Neural cell (in vitro differentiated cells): ENCODE data around the gene RNF144A. TPM values are rescaled to one million over a fixed set of nuclear protein-coding genes. Genes with fewer than 3 reads are reported as not detected.

Source experiments
- H2AFZ ChIP-seq: fragments of 200-600, 300-800 bp; sonication (generic), shearing (Covaris generic); 2 replicates; pipeline ENCODE4 v1.6.0; 2014; ENCODE audit warnings: low read depth, mild to moderate bottlenecking, antibody characterized with exemption, low read length, moderate library complexity
- H3F3A ChIP-seq: fragments of 200-600 bp; shearing (Covaris generic); 2 replicates; pipeline ENCODE4 v1.6.1; 2016; ENCODE audit warnings: mild to moderate bottlenecking, moderate library complexity, mixed read lengths, antibody characterized with exemption, low read length; ENCODE audit not compliant: insufficient read depth, poor library complexity, severe bottlenecking
- H3K27ac ChIP-seq: fragments of 200-600, 300-800 bp; sonication (generic), shearing (Covaris generic); 2 replicates; pipeline ENCODE4 v1.5.1; 2014; ENCODE audit warnings: mild to moderate bottlenecking, low read length, moderate library complexity
- H3K27me3 ChIP-seq: fragments of 300-800, 200-600 bp; sonication (generic), shearing (Covaris generic); 2 replicates; pipeline ENCODE4 v1.6.0; 2014; ENCODE audit warnings: mild to moderate bottlenecking, low read depth, low read length, moderate library complexity; ENCODE audit not compliant: insufficient read depth
- H3K36me3 ChIP-seq: fragments of 300-800, 200-600 bp; sonication (generic), shearing (Covaris generic); 2 replicates; pipeline ENCODE4 v1.5.1; 2014; ENCODE audit warnings: mild to moderate bottlenecking, antibody characterized with exemption, low read length, moderate library complexity; ENCODE audit not compliant: insufficient read depth
- H3K4me2 ChIP-seq: fragments of 300-800, 200-600 bp; sonication (generic), shearing (Covaris generic); 2 replicates; pipeline ENCODE4 v1.6.0; 2014; ENCODE audit warnings: mild to moderate bottlenecking, low read length
- H3K4me3 ChIP-seq: fragments of 300-800, 200-600 bp; sonication (generic), shearing (Covaris generic); 2 replicates; pipeline ENCODE4 v1.5.1; 2014; ENCODE audit warnings: mild to moderate bottlenecking, low read length, moderate library complexity
- H3K79me2 ChIP-seq: fragments of 200-600 bp; shearing (Covaris generic); replicated peaks from 2 replicates; pipeline ENCODE4 v1.6.0; 2014; ENCODE audit warnings: mild to moderate bottlenecking, low read length, moderate library complexity; ENCODE audit not compliant: insufficient read depth
- H3K9ac ChIP-seq: fragments of 300-800, 200-600 bp; sonication (generic), shearing (Covaris generic); 2 replicates; pipeline ENCODE4 v1.6.1; 2016; ENCODE audit warnings: mild to moderate bottlenecking, low read length, mixed read lengths
- H3K9me2 ChIP-seq: fragments of 200-600 bp; shearing (Covaris generic); 2 replicates; pipeline ENCODE4 v1.6.1; 2016; ENCODE audit warnings: mild to moderate bottlenecking, low read length, mixed read lengths; ENCODE audit not compliant: insufficient read depth
- H3K9me3 ChIP-seq: fragments of 200-600, 300-800 bp; sonication (generic), shearing (Covaris generic); 2 replicates; pipeline ENCODE4 v1.6.1; 2016; ENCODE audit warnings: mild to moderate bottlenecking, mixed run types, low read length, moderate library complexity, mixed read lengths
- H4K20me1 ChIP-seq: fragments of 200-600 bp; shearing (Covaris generic); 2 replicates; pipeline ENCODE4 v1.6.1; 2016; ENCODE audit warnings: mild to moderate bottlenecking, mixed run types; ENCODE audit not compliant: insufficient read depth
- CTCF ChIP-seq: fragments of 450-650 bp; IDR thresholded peaks from 2 replicates; pipeline ENCODE4 v1.5.1; 2014; ENCODE audit warnings: antibody characterized with exemption, mild to moderate bottlenecking, moderate library complexity; ENCODE audit not compliant: poor library complexity, severe bottlenecking
- EP300 ChIP-seq: fragments of 450-650 bp; conservative IDR thresholded peaks from 2 replicates; pipeline ENCODE4 v1.6.1; 2014; ENCODE audit warnings: antibody characterized with exemption, mild to moderate bottlenecking, moderate library complexity; ENCODE audit not compliant: poor library complexity, severe bottlenecking
- EZH2 ChIP-seq: fragments of 200-600, 300-800 bp; shearing (Covaris generic), sonication (generic); IDR thresholded peaks from 2 replicates; pipeline ENCODE4 v1.6.1; 2014; ENCODE audit warnings: antibody characterized with exemption, low read length, borderline replicate concordance, mild to moderate bottlenecking; ENCODE audit not compliant: insufficient read depth, poor library complexity, severe bottlenecking
- MXI1 ChIP-seq: fragments of 450-650 bp; conservative IDR thresholded peaks from 2 replicates; pipeline ENCODE4 v1.6.1; 2014; ENCODE audit warnings: antibody characterized with exemption, mild to moderate bottlenecking; ENCODE audit not compliant: poor library complexity, severe bottlenecking
- POLR2AphosphoS5 ChIP-seq: IDR thresholded peaks from 2 replicates; pipeline ENCODE4 v1.6.1; 2012
- RAD21 ChIP-seq: fragments of 450-650 bp; conservative IDR thresholded peaks from 2 replicates; pipeline ENCODE4 v1.6.1; 2014; ENCODE audit warnings: antibody characterized with exemption, mild to moderate bottlenecking, moderate library complexity
- REST ChIP-seq: IDR thresholded peaks from 2 replicates; pipeline ENCODE4 v1.6.1; 2012; ENCODE audit warnings: borderline replicate concordance
- SMC3 ChIP-seq: fragments of 450-650 bp; conservative IDR thresholded peaks from 2 replicates; pipeline ENCODE4 v1.6.1; 2014; ENCODE audit warnings: antibody characterized with exemption, mild to moderate bottlenecking, moderate library complexity; ENCODE audit not compliant: poor library complexity
- TAF1 ChIP-seq: IDR thresholded peaks from 2 replicates; pipeline ENCODE4 v1.6.1; 2012; ENCODE audit warnings: low read depth
- polyA plus RNA-seq: library from polyadenylated mRNA; depleted of rRNA; stranded (reverse); fragments of >200 nt; gene quantifications from 2 replicates; pipeline ENCODE4 v1.2.3, GENCODE V29; 2014

RNF144A gene
- polyA plus RNA-seq, 1 donor from 2014 or later = 26.9 TPM

GRCh38 chr2:6956566-6956965, 39.4 kb downstream of the RNF144A start:
- no peak overlapping the region for H3K4me3 ChIP-seq
- H4K20me1 ChIP-seq = no peaks in the 10 kb centered on the region
- H2AFZ ChIP-seq = no peak overlapping the region
- no peaks in the 10 kb centered on the region for H3K27me3 ChIP-seq
- no peak overlapping the region for H3K9ac ChIP-seq
- H3K4me2 ChIP-seq = no peak overlapping the region
- no peaks in the 10 kb centered on the region for H3K36me3 ChIP-seq
- H3K27ac ChIP-seq = no peak overlapping the region
- TF ChIP-seq TAF1 (no peak), CTCF (no peak)
- H3K79me2 ChIP-seq = no peaks in the 10 kb centered on the region
- H3K9me2 ChIP-seq = no peaks in the 10 kb centered on the region
- no peaks in the 10 kb centered on the region for H3K9me3 ChIP-seq
- no peaks in the 10 kb centered on the region for H3F3A ChIP-seq

GRCh38 chr2:6957031-6957714, 40.0 kb downstream of the RNF144A start:
- no peak overlapping the region for H3K9ac ChIP-seq
- no peak overlapping the region for H3K27ac ChIP-seq
- no peaks in the 10 kb centered on the region for H3K27me3 ChIP-seq

More at GRCh38 chr2:6957031-6957714, 40.0 kb downstream of the RNF144A start:
- TF ChIP-seq EP300 (no peak), REST (no peak), RAD21 (no peak), TAF1 (no peak), EZH2 (no peak), MXI1 (no peak), CTCF (no peak), POLR2AphosphoS5 (no peak), SMC3 (no peak)
- H3K79me2 ChIP-seq = no peaks in the 10 kb centered on the region
- H3K4me3 ChIP-seq = no peak overlapping the region
- no peak overlapping the region for H2AFZ ChIP-seq
- H3K36me3 ChIP-seq = no peaks in the 10 kb centered on the region
- H3F3A ChIP-seq = no peaks in the 10 kb centered on the region
- no peaks in the 10 kb centered on the region for H3K9me3 ChIP-seq
- H3K9me2 ChIP-seq = no peaks in the 10 kb centered on the region
- H4K20me1 ChIP-seq = no peaks in the 10 kb centered on the region
- no peak overlapping the region for H3K4me2 ChIP-seq
